ENCODE data around the gene EFCAB6.

- TF ChIP-seq CTCF (conservative IDR thresholded peaks at IDR 0.05; ENCODE audit: low read length) (no peak), EZH2phosphoT487 (IDR thresholded peaks at IDR 0.05; ENCODE audit: borderline replicate concordance) (no peak)
Measured at GRCh38 chr22:43843783-43844530, 31.9 kb upstream of the EFCAB6 start.
